GM12865 (cell line): ENCODE measurements around the gene PERM1.

Experiments used
- DNase-seq: peaks from one replicate; pipeline ENCODE4 v3.0.0; 2010; ENCODE audit warnings: low read depth
- H3K4me3 ChIP-seq: 2 replicates; pipeline ENCODE4 v1.5.1; 2011; ENCODE audit warnings: mild to moderate bottlenecking, low read depth, low read length, control low read depth
- CTCF ChIP-seq: IDR thresholded peaks from 2 replicates; pipeline ENCODE4 v1.5.1; 2011; ENCODE audit warnings: low read length, control low read depth, low read depth, inconsistent platforms; ENCODE audit not compliant: insufficient read depth; ENCODE audit errors: missing control alignments

PERM1 gene

GRCh38 chr1:963746-964525 lies 18.0 kb downstream of the PERM1 start:
- DNase-seq, result no peak
- no peak for TF ChIP-seq CTCF
- H3K4me3 ChIP-seq, result no peak overlapping the region

- no peak for DNase-seq
- no peak overlapping the region for H3K4me3 ChIP-seq
- TF ChIP-seq CTCF, result no peak
Observed at GRCh38 chr1:963301-963651, 18.6 kb downstream of the PERM1 start.

GRCh38 chr1:962381-963300 lies 19.3 kb downstream of the PERM1 start:
- TF ChIP-seq CTCF, result no peak
- H3K4me3 ChIP-seq, result no peak overlapping the region
- no peak for DNase-seq

- DNase-seq, result no peak
- peak overlapping the region; percentile 58 for H3K4me3 ChIP-seq
Observed at GRCh38 chr1:961132-961669, 20.7 kb downstream of the PERM1 start.

GRCh38 chr1:960363-961131 lies 21.3 kb downstream of the PERM1 start, which contains the start of gene KLHL17:
KLHL17 (plus strand) TSS chr1:960584; CDS start chr1:960694, 110 bp downstream.
- DNase-seq, result peak; percentile 84
- peak within 1 kb of the TSS; percentile 58 for H3K4me3 ChIP-seq

More at GRCh38 chr1:961132-961669, 20.7 kb downstream of the PERM1 start:
- no peak for TF ChIP-seq CTCF

More at GRCh38 chr1:960363-961131, 21.3 kb downstream of the PERM1 start, which contains the start of gene KLHL17:
- no peak for TF ChIP-seq CTCF
